AG04450 (cell line): ENCODE data around the gene LRRIQ1. TPM values are rescaled to one million over a fixed set of nuclear protein-coding genes. Genes with fewer than 3 reads are reported as not detected.

Experiments
- CTCF ChIA-PET: fragments of 300-600, 350-600 bp; formaldehyde crosslinking; extraction: SDS; loops from one replicate; lab custom pipeline; 2022; ENCODE audit warnings: antibody characterized with exemption, inconsistent platforms; lab: Charles Lee
- POLR2A ChIA-PET: fragments of 350-600 bp; formaldehyde crosslinking; extraction: SDS; loops from one replicate; lab custom pipeline; 2021; ENCODE audit warnings: antibody characterized with exemption, inconsistent platforms; lab: Yijun Ruan, JAX
- DNase-seq: peaks from one replicate; pipeline ENCODE4 v3.0.0-alpha.2; 2011; ENCODE audit warnings: low read depth, low spot score
- H3K27ac ChIP-seq: one replicate; pipeline ENCODE4 v1.5.1; 2012; ENCODE audit warnings: low read depth, low read length, control low read depth
- H3K27me3 ChIP-seq: one replicate; pipeline ENCODE4 v1.6.0; 2012; ENCODE audit warnings: low read length; ENCODE audit not compliant: control insufficient read depth, insufficient read depth
- H3K4me3 ChIP-seq: 2 replicates; pipeline ENCODE4 v1.5.1; 2011; ENCODE audit warnings: mild to moderate bottlenecking, low read depth, low read length, control low read depth
- H3K9me3 ChIP-seq: 2 replicates; pipeline ENCODE4 v1.5.1; 2012; ENCODE audit warnings: low read length; ENCODE audit not compliant: control insufficient read depth, insufficient read depth
- polyA plus RNA-seq: library from polyadenylated mRNA; depleted of rRNA; stranded (reverse); fragments of >200 nt; gene quantifications from 2 replicates; pipeline ENCODE4 v1.2.3, GENCODE V29; 2011
- TF ChIP-seq, protein P1 (sequence below): IDR thresholded peaks from 2 replicates; pipeline ENCODE4 v1.5.1; 2011; ENCODE audit warnings: low read depth, low read length, control low read depth, inconsistent platforms

The LRRIQ1 gene
- polyA plus RNA-seq, 1 experiment = 0.58 TPM

DNA sequence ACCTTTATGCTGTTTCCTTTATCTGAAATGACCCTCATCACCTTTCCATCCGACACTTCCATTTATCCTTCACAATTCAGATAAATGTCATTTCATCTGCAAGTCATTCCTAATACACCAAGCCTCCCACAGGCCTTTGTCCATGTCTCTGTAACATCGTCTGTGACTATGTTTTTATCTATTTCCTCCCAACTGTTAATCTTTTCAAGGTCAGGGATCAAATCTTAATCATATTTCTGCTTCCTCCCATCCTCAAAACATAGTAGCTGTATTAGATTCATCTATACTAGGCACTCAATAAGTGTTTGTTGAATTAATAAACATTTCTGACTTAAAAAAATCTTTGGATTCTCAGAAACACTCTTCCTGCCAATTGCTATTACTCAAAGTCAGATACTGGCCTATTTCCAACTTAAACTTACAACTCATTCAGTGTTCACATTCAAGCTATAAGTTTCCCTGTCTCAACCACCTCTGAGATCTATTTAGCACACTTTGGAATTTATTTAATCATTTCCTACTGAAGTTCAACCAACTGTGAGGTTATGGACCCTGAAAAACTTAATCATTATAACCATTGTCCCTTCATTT, 143.6 kb downstream of the LRRIQ1 start:
- Histone ChIP-seq H3K9me3 (no peaks in the 10 kb centered on the region), H3K27me3 (no peaks in the 10 kb centered on the region), H3K4me3 (no peak overlapping the region), H3K27ac (no peak overlapping the region)
- no peak for DNase-seq
- ChIA-PET POLR2A (no interaction called here), CTCF (no interaction called here)
- TF ChIP-seq, protein P1, sequence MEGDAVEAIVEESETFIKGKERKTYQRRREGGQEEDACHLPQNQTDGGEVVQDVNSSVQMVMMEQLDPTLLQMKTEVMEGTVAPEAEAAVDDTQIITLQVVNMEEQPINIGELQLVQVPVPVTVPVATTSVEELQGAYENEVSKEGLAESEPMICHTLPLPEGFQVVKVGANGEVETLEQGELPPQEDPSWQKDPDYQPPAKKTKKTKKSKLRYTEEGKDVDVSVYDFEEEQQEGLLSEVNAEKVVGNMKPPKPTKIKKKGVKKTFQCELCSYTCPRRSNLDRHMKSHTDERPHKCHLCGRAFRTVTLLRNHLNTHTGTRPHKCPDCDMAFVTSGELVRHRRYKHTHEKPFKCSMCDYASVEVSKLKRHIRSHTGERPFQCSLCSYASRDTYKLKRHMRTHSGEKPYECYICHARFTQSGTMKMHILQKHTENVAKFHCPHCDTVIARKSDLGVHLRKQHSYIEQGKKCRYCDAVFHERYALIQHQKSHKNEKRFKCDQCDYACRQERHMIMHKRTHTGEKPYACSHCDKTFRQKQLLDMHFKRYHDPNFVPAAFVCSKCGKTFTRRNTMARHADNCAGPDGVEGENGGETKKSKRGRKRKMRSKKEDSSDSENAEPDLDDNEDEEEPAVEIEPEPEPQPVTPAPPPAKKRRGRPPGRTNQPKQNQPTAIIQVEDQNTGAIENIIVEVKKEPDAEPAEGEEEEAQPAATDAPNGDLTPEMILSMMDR = no peak

DNA sequence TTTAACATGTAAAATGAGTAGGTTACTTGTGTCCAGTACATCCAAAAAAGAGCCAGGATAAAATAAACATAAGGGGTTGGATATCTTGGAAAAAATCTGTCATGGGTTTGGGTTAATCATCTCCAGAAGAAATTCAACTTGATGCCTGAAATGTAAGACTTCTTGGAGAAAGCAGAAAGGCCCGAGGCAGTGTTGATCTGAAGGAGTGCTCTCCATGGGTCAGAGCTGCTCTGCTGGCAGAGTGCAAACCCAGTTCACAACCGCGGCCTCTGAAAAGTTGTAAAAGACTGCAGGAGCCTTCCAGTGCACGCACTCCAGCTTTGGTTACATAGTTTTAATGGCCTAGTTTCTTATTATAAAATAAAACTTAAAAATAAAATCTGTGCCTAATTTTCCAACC, 146.5 kb downstream of the LRRIQ1 start:
- H3K4me3 ChIP-seq = no peak overlapping the region
- POLR2A ChIA-PET = no interaction called here
- TF ChIP-seq, protein P1 = no peak
- no peak for DNase-seq
- CTCF ChIA-PET = no interaction called here
- no peaks in the 10 kb centered on the region for H3K27me3 ChIP-seq
- H3K9me3 ChIP-seq = no peaks in the 10 kb centered on the region
- no peak overlapping the region for H3K27ac ChIP-seq

DNA sequence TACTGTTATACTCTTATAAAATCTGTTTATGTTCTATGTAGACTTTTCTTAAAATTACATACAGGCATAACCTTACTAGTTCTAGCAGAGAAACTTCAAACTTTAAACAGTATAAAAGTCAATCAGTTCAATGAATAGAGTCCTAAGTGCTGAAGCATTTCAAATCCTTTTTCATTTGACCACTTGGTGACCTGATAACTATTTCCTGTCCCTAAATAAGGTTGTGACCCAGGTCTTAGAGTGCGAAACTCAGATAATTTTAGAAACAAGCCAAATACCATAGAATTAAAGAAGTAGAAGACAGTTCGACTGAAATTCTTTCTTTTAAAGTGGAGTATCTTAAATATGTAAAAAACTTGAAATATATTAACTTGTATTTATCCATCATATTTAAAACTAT, 147.7 kb downstream of the LRRIQ1 start:
- DNase-seq = no peak
- H3K27ac ChIP-seq = no peak overlapping the region
- TF ChIP-seq, protein P1 = no peak
- H3K27me3 ChIP-seq = no peaks in the 10 kb centered on the region
- POLR2A ChIA-PET = no interaction called here
- no peak overlapping the region for H3K4me3 ChIP-seq
- CTCF ChIA-PET = no interaction called here
- H3K9me3 ChIP-seq = no peaks in the 10 kb centered on the region

DNA sequence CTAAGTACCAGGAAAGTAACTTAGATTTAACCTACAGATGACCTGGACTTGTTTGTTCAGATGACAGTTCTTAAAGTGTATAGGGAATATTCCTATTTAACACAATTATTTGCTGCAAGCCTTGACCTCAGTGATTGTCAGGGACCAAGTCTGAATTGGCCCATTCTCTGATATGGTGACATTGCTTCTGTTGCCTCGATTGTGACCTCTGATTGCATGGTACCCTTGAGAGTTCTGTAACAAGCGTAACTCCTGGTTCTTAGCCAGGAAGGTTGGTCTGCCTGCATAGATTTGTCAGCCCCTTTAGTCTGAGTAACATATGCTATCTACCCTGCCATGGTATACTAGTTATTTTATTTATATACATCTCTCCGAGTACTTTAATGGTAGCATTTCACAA, 150.1 kb downstream of the LRRIQ1 start:
- POLR2A ChIA-PET = no interaction called here
- no peaks in the 10 kb centered on the region for H3K9me3 ChIP-seq
- no peaks in the 10 kb centered on the region for H3K27me3 ChIP-seq
- no peak for DNase-seq
- H3K27ac ChIP-seq = no peak overlapping the region
- CTCF ChIA-PET = no interaction called here
- no peak overlapping the region for H3K4me3 ChIP-seq
- TF ChIP-seq, protein P1 = no peak

DNA sequence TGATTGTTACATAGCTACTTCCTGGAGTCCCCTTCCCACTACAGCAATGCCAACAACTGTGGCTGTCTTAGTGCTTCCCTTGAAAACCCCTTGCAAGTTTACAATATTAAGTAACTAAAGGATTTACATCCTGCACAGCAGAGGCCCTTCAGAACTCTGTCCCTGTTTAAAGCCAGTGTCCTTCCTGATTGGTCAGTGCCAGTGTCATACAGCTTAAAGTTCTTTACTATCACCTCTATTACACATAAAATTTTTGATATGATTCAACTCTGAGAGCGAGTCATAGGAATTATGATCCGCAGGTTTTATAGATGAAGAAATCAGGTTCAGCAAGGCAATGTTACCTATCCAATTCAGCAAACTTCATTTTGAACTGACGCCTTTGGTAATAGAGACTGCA, 152.5 kb downstream of the LRRIQ1 start:
- Histone ChIP-seq H3K9me3 (no peaks in the 10 kb centered on the region), H3K27me3 (no peaks in the 10 kb centered on the region), H3K27ac (no peak overlapping the region), H3K4me3 (no peak overlapping the region)
- CTCF ChIA-PET = no interaction called here
- TF ChIP-seq, protein P1 = no peak
- no peak for DNase-seq
- POLR2A ChIA-PET = no interaction called here
